Motor neuron (in vitro differentiated cells): ENCODE data around the gene EGF. TPM values are rescaled to one million over a fixed set of nuclear protein-coding genes. Genes with fewer than 3 reads are reported as not detected.

Experiments used
- ATAC-seq, 8 experiments: fragments of 200-7000 bp; cut with Tn5 transposase; replicated peaks in 6 of 8; 2 replicates each; pipeline ENCODE4 v1.8.0; 2021; ENCODE audit warnings: mild to moderate bottlenecking in 8 of 8, moderate library complexity in 8 of 8
- H3K27ac ChIP-seq, 2 donors: fragments of 250-450 bp; sonication (Bioruptor Pico); 2 replicates each; pipeline ENCODE4 v1.9.0; 2021; ENCODE audit warnings: antibody characterized with exemption in 2 of 2, mild to moderate bottlenecking in 2 of 2, moderate library complexity in 1 of 2
- H3K4me1 ChIP-seq, 2 donors: fragments of 250-450 bp; sonication (Bioruptor Pico); replicated peaks in 1 of 2; 2 replicates each; pipeline ENCODE4 v1.6.1; 2021; ENCODE audit warnings: antibody characterized with exemption in 2 of 2, mild to moderate bottlenecking in 2 of 2, moderate library complexity in 1 of 2
- H3K4me3 ChIP-seq, 5 donors: fragments of 250-450 bp; sonication (Bioruptor Pico); 2 replicates each; pipeline ENCODE4 v1.9.0; 2021; ENCODE audit warnings: antibody characterized with exemption in 5 of 5, mild to moderate bottlenecking in 5 of 5, moderate library complexity in 4 of 5
- WGBS, 10 experiments: fragments of 450-650 bp; shearing (Covaris generic); methylation state at CpG; one replicate each; pipeline ENCODE4 v1.0.0; 2022; 5-methylcytosine and 5-hydroxymethylcytosine counted together
- in situ Hi-C, 9 experiments: fragments of 400-800 bp; cut with MboI; loops; one replicate each; pipeline ENCODE4 v1.15.0; 2021; ENCODE audit warnings: low sequenced_read_pairs in 9 of 9, low pct_unique_long_range_greater_than_20kb in 2 of 9; ENCODE audit not compliant: unreplicated experiment in 9 of 9
- total RNA-seq, 8 experiments: library from RNA; unstranded; fragments of 300-600 nt; gene quantifications; 2 replicates each; pipeline versions ENCODE4 v1.2.3 to v1.2.4, GENCODE V29; 2022

The EGF gene
- total RNA-seq, 8 experiments from 2014 or later, result 2.0 to 9.3 (median 3.6) TPM

DNA sequence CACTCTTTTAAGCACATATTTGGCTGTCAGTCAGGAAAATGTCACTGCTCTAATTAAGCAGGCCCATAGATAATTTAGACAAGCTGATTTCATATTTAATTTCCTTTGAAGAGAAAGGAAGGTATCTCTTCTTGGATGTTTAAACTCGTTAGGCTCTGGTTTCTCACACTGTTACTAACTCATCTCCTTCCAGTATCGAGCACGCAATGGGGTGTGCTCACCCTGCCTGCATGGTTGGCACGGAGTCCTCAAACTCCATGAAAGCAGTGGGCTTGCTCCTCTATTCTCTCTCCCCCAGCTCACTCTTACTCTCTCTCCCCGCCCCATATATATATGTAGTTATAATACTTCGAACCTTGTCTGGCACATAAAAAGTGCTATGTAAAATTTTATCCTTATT lies 76.9 kb downstream of the EGF start:
- no peak for ATAC-seq
- H3K4me1 ChIP-seq, result peaks cover 0 to 7% of the 10 kb centered on the region in 2 donors
- in situ Hi-C loops, result loop anchor here in 2 of 9 experiments (25.0 kb wide), 2 partner anchors 577 to 1648 kb away; no protein-coding TSS in a partner anchor
- no peak overlapping the region for H3K27ac ChIP-seq
- 14 to 100% (median 84%) methylated on average over 1 to 5 of the region's 6 CpGs; no CpG with 5 or more reads in 2 of the 10 experiments for WGBS, 10 experiments
- no peak overlapping the region for H3K4me3 ChIP-seq

DNA sequence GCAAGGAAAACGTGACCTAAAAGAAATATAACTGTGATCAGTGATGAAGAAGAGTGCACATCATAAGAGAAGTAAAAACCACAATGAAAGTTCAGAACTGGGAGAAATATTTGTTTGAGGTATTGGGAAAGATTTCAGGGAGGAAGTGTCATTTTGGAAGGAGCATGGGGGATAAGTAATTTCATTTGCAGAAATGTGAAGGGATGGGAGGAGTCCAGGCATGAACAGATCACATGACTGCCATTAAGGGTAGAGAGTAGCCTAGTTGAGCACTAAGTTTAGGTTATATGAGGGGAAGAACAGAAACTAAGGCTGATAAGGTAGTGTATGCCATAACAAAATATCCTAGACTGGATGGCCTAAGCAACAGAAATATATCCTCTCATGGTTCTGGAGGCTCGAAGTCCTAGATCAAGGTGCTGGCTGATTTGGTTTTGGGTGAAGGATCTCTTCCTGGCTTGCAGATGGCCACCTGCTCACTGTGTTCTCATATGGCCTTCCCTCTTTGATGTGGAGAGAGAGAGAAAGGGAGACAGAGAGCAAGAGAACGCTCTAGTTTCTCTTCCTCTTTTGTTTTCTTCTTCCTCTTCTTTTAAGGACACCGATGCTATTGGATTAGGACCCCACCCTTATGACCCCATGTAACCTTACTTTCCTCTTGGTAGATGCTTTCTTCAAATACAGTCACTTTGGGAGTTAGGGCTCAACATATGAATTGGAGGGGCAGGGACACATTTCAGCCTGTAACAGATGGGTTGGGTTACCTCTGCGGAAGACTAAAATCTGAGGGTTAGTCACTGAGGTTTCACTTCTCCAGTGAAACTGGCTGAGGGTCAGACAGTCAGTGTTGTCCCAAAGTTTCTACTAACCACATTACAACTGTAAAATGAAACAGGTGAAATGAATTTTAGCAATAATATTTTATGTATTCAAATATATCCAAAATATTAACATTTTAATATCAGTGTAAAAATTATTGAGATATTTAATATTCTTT lies 77.9 kb downstream of the EGF start:
- ATAC-seq, result no peak
- Histone ChIP-seq H3K4me1 (peaks cover 0 to 4% of the 10 kb centered on the region in 2 donors), H3K27ac (no peak overlapping the region), H3K4me3 (no peak overlapping the region)
- in situ Hi-C loops, result loop anchor here in 2 of 9 experiments (25.0 kb wide), 2 partner anchors 578 to 1647 kb away; no protein-coding TSS in a partner anchor
- WGBS, 10 experiments, result 30 to 98% (median 78%) methylated on average over 1 to 5 of the region's 5 CpGs; no CpG with 5 or more reads in 1 of the 10 experiments

DNA sequence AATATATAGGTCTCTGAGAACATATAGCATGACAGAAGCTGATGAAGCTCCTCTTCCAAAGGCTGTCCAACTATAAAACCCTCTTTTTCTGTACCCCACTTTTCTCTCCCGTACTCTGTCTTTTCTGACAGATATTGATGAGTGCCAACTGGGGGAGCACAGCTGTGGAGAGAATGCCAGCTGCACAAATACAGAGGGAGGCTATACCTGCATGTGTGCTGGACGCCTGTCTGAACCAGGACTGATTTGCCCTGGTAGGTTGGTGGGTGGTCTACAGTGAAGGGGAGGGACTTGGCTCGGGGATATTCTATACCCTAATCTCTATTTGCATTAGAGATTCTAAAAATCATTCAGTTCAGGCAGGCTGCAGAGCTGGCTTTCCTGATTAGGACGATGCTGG lies 80.4 kb downstream of the EGF start:
- Histone ChIP-seq H3K4me3 (no peak overlapping the region), H3K4me1 (no peaks in the 10 kb centered on the region), H3K27ac (no peak overlapping the region)
- 8 to 88% (median 68%) methylated on average over 1 to 4 of the region's 4 CpGs; no CpG with 5 or more reads in 3 of the 10 experiments for WGBS, 10 experiments
- in situ Hi-C loops, result loop anchor here in 2 of 9 experiments (25.0 kb wide), 2 partner anchors 581 to 1644 kb away; no protein-coding TSS in a partner anchor
- no peak for ATAC-seq

DNA sequence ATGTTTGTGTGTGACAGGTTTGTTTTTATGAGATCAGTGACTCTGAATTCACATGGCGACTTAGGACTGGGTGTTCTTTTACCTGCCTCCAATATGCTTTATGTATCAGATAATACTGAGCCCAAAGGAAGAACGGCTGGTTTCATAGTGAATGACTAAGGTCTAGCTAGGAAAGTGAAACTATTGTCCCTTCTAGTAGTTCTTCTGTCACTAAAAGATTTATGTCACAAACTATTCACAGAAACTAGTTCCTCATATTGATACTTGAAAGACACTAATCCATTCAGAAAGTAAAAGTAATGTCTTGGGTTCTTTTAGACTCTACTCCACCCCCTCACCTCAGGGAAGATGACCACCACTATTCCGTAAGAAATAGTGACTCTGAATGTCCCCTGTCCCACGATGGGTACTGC lies 81.7 kb downstream of the EGF start:
- in situ Hi-C loops, result loop anchor here in 2 of 9 experiments (25.0 kb wide), 2 partner anchors 582 to 1643 kb away; no protein-coding TSS in a partner anchor
- ATAC-seq, result no peak
- no peaks in the 10 kb centered on the region for H3K4me1 ChIP-seq
- 34 to 100% (median 75%) methylated on average over 1 to 4 of the region's 4 CpGs for WGBS, 10 experiments
- no peak overlapping the region for H3K4me3 ChIP-seq
- no peak overlapping the region for H3K27ac ChIP-seq

DNA sequence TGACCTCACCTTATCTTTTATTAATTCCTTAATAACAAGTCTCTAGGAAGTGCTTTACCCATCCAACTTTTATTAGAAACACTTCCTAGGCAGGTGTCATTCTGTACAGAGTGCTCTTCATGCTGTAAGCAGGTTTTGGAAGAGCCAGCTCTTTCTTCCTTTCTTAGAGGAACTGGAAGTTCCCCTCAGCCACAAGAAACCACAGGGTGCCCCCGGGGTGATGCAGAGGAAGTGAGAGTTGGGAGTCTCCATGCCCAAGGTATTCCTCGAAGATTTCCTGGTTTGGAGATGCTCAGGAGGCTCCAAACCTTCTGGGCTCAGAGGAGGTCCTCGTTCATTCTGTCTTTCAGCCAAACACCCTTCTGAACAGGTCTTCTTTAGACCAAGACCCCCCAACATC lies 83.8 kb downstream of the EGF start:
- ATAC-seq, result no peak
- no peak overlapping the region for H3K4me3 ChIP-seq
- H3K4me1 ChIP-seq, result no peaks in the 10 kb centered on the region
- in situ Hi-C loops, result loop anchor here in 2 of 9 experiments (25.0 kb wide), 2 partner anchors 584 to 1641 kb away; no protein-coding TSS in a partner anchor
- 30 to 100% (median 76%) methylated on average over 1 to 3 of the region's 3 CpGs; no CpG with 5 or more reads in 2 of the 10 experiments for WGBS, 10 experiments
- no peak overlapping the region for H3K27ac ChIP-seq

DNA sequence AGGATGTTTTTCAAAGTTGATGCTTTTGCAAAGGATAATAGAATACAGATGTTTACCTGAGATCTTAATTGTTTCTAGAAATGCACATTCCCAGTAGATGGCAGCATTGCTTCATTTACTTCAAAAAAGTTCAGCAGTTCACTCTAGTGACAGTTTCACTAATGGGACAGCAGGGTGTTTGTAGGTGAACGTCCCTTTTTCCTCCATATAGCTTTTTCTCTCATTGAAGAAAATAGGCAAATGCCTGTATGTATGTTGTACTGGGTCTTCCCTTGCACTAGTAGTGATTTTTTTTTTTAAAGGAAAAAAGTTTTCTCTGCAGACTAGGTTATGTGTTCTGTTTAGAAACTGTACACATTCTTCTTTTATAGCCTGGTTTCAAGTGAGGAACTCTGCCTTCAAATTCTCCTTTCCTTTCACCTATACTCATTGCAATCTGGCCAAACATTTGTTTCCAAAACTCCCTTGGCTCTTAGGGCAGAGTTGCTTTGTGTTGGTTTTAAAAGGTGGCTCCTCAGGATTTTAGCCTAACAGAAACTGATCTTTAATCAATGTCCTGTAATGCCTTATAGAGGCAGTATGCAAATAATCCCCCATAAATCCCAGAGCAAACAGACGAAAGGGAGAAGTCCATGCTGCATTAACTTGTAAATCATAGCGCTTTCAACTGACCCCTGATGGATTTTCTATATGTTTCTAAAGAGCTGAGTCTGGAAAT lies 86.3 kb downstream of the EGF start:
- ATAC-seq, result peak in 7 of 8 experiments; percentile 34 to 81 (median 67)
- in situ Hi-C loops, result loop anchor here in 2 of 9 experiments (25.0 kb wide), 2 partner anchors 587 to 1638 kb away; no protein-coding TSS in a partner anchor
- Histone ChIP-seq H3K27ac (no peak overlapping the region), H3K4me3 (no peak overlapping the region), H3K4me1 (no peaks in the 10 kb centered on the region)
- WGBS, 10 experiments, result 0 to 32% (median 4%) methylated on average over 1 to 3 of the region's 3 CpGs

DNA sequence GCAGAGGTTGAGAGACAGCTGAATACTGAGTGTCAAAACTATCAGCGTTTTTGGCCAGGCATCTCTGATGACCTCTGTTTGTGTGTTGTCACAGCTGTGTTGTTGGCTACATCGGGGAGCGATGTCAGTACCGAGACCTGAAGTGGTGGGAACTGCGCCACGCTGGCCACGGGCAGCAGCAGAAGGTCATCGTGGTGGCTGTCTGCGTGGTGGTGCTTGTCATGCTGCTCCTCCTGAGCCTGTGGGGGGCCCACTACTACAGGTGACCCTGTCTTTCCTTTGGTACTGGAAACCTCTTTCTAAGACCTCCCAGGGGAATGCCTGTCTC lies 86.9 kb downstream of the EGF start:
- WGBS, 10 experiments, result 0 to 90% (median 25%) methylated on average over 1 to 6 of the region's 9 CpGs; no CpG with 5 or more reads in 4 of the 10 experiments
- H3K4me1 ChIP-seq, result no peaks in the 10 kb centered on the region
- no peak overlapping the region for H3K4me3 ChIP-seq
- no peak for ATAC-seq
- H3K27ac ChIP-seq, result no peak overlapping the region
- in situ Hi-C loops, result loop anchor here in 2 of 9 experiments (25.0 kb wide), 2 partner anchors 587 to 1638 kb away; no protein-coding TSS in a partner anchor

DNA sequence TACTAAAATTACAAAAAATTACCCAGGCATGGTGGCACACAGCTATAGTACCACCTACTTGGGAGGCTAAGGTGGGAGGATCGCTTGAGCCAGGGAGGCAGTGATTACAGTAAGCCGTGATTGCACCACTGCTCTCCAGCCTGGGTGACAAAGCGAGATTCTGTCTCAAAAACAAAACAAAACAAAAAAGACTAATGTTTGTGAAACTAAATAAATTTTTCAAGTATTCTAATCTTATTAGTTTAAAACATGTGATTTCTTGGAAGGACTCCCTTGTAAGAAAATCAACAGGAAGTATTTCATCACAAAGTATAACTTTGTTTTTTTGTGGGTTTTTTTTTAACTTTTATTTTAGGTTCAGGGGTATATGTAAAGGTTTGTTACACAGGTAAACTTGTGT lies 89.6 kb downstream of the EGF start:
- no peak for ATAC-seq
- no peak overlapping the region for H3K27ac ChIP-seq
- in situ Hi-C loops, result loop anchor here (10.0 to 25.0 kb wide), 9 partner anchors 210 to 1635 kb away; no protein-coding TSS in a partner anchor
- WGBS, 10 experiments, result 50 to 95% (median 91%) methylated on average over 1 to 3 of the region's 3 CpGs; no CpG with 5 or more reads in 2 of the 10 experiments
- H3K4me3 ChIP-seq, result no peak overlapping the region
- no peaks in the 10 kb centered on the region for H3K4me1 ChIP-seq

DNA sequence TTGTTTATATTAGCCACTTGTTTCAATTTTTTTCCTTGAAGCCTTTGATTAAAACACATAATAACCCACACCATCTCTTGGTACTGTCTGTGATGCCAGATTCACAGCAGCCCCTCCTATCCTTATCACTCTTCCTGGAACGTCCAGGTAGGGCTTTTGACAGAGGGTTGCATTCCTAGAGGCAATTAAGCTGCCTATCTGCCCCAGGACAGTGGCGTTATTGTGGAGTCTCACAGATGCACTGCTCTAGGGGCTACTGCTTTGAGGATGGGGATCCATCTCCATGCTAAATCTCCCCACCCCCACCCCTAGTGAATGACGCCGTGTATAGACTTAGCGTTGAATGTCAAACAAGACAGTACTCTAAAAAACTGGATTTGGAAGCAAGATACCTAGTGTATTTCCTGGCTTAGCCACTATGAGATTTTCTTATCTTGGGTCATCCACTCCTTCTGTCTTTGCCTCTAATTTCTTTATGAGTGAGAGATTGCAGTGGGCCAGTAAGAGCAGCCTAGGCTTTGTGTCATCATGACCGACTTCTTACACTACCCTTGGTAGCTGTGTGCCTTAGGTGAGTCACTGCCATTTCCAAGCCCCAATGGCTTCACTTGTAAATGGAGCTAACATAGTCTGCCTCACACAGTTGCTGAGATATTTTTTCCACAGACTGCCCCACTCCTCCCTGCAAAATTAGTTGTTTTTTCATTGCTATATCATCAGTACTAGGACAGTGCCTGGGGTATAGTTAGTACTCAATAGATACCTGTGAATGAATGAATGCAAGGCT lies 90.9 kb downstream of the EGF start:
- H3K4me3 ChIP-seq, result no peak overlapping the region
- WGBS, 10 experiments, result 71 to 100% (median 84%) methylated on average over 1 to 5 of the region's 6 CpGs; no CpG with 5 or more reads in 2 of the 10 experiments
- in situ Hi-C loops, result loop anchor here (10.0 to 25.0 kb wide), 9 partner anchors 209 to 1634 kb away; no protein-coding TSS in a partner anchor

DNA sequence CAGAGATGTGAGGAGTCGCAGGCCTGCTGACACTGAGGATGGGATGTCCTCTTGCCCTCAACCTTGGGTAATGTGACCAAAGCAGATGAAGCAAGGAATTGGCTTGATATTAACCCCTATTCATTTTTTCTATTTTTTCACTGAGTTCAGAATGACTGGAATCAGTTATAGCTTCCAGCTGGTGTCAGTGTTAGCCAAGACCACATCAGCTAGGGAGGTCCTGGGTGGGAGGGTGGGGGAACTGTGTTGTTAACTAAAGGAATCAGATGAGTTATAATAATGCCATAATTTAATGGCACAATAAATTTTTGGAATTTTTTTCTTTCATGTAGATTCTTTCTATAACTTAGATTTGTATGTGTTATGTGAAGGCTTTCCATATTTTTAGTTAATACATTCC lies 91.9 kb downstream of the EGF start:
- in situ Hi-C loops, result loop anchor here (10.0 to 25.0 kb wide), 9 partner anchors 208 to 1633 kb away; no protein-coding TSS in a partner anchor
- H3K4me3 ChIP-seq, result no peak overlapping the region
- 100% methylated on average over 1 of the region's 1 CpG; no CpG with 5 or more reads in 7 of the 10 experiments for WGBS, 10 experiments
- H3K27ac ChIP-seq, result no peak overlapping the region
- no peak for ATAC-seq
- peaks cover 0 to 2% of the 10 kb centered on the region in 2 donors for H3K4me1 ChIP-seq

More for the DNA sequence above, 90.9 kb downstream of the EGF start:
- Histone ChIP-seq H3K27ac (no peak overlapping the region), H3K4me1 (peaks cover 0 to 2% of the 10 kb centered on the region in 2 donors)
- ATAC-seq, result no peak

DNA sequence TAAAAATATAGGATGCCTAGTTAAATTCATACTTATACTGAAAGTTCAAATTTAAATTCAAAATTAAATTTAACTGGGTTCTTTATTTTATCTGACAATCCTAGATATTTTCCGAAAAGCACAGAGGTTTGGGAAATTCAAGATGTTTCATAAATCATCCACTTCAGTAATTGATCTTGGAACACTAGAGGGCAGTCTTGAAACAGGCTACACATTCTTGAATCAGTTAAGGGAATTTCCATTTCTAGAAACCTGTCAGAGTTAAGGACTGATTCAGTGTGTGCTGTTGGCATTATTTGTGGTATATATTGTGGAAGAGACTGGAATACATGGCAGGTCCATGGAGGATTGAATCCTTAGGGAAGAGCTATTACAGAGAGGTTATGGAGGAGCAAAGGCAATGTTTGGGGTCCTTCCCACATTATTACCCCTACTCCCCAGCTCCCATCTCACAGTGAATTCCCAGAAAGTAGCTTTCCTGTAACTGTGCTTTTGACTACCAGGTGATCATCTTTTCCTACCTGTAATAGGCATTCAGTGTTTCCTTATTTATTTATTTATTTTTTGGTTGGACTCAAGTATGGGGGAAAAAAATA lies 92.9 kb downstream of the EGF start:
- 0 to 33% (median 17%) methylated on average over 1 of the region's 1 CpG; no CpG with 5 or more reads in 1 of the 10 experiments for WGBS, 10 experiments
- ATAC-seq, result peak in 6 of 8 experiments; percentile 31 to 82 (median 55)
- no peak overlapping the region for H3K4me3 ChIP-seq
- in situ Hi-C loops, result loop anchor here (10.0 to 25.0 kb wide), 9 partner anchors 207 to 1632 kb away; no protein-coding TSS in a partner anchor
- H3K4me1 ChIP-seq, result peaks cover 2 to 6% of the 10 kb centered on the region in 2 donors
- no peak overlapping the region for H3K27ac ChIP-seq
